Loucy (cell line): Measurements from ENCODE around the gene PLK3.
A peak's percentile ranks its signal among the peaks of the same experiment; 100 is the strongest.

Experiments used
- H2AFZ ChIP-seq: fragments of 200-600 bp; sonication (generic); 2 replicates; pipeline ENCODE4 v1.6.0; 2016; ENCODE audit warnings: antibody characterized with exemption, mild to moderate bottlenecking, low read length, moderate library complexity
- H3F3A ChIP-seq: fragments of 200-600 bp; 2 replicates; pipeline ENCODE4 v1.6.0; 2016; ENCODE audit warnings: antibody characterized with exemption, low read depth, mild to moderate bottlenecking
- H3K27me3 ChIP-seq: fragments of 200-600 bp; sonication (generic); 2 replicates; pipeline ENCODE4 v1.6.1; 2014; ENCODE audit warnings: low read length, mild to moderate bottlenecking; ENCODE audit not compliant: insufficient read depth, poor library complexity, severe bottlenecking
- H3K36me3 ChIP-seq: fragments of 200-600 bp; sonication (generic); 2 replicates; pipeline ENCODE4 v1.6.1; 2016; ENCODE audit warnings: low read length; ENCODE audit not compliant: insufficient read depth
- H3K4me1 ChIP-seq: fragments of 200-600 bp; sonication (generic); 2 replicates; pipeline ENCODE4 v1.5.1; 2014; ENCODE audit warnings: low read length, mild to moderate bottlenecking; ENCODE audit not compliant: insufficient read depth, poor library complexity, severe bottlenecking
- H3K4me2 ChIP-seq: fragments of 200-600 bp; sonication (generic); 2 replicates; pipeline ENCODE4 v1.6.0; 2014; ENCODE audit warnings: antibody characterized with exemption, low read length, low read depth, mild to moderate bottlenecking; ENCODE audit not compliant: poor library complexity, severe bottlenecking
- H3K4me3 ChIP-seq: fragments of 200-600 bp; sonication (generic); 2 replicates; pipeline ENCODE4 v1.5.1; 2014; ENCODE audit warnings: low read length, mild to moderate bottlenecking, mixed read lengths; ENCODE audit not compliant: poor library complexity, severe bottlenecking
- H3K79me2 ChIP-seq: fragments of 200-600 bp; sonication (generic); 2 replicates; pipeline ENCODE4 v1.6.1; 2014; ENCODE audit warnings: low read length; ENCODE audit not compliant: insufficient read depth
- H3K9ac ChIP-seq: fragments of 200-600 bp; sonication (generic); 2 replicates; pipeline ENCODE4 v1.6.0; 2014; ENCODE audit warnings: mild to moderate bottlenecking, low read depth, low read length, moderate library complexity; ENCODE audit not compliant: poor library complexity, severe bottlenecking
- H3K9me2 ChIP-seq: fragments of 200-600 bp; sonication (generic); replicated peaks from 2 replicates; pipeline ENCODE4 v1.6.1; 2016; ENCODE audit warnings: low read depth, low read length, mixed read lengths
- H3K9me3 ChIP-seq: fragments of 200-600 bp; sonication (generic); 2 replicates; pipeline ENCODE4 v1.6.1; 2014; ENCODE audit warnings: mild to moderate bottlenecking, antibody characterized with exemption, low read length, low read depth; ENCODE audit not compliant: insufficient read depth
- H4K20me1 ChIP-seq: fragments of 200-600 bp; sonication (generic); 2 replicates; pipeline ENCODE4 v1.6.0; 2014; ENCODE audit warnings: antibody characterized with exemption, low read length, mild to moderate bottlenecking; ENCODE audit not compliant: insufficient read depth, poor library complexity, severe bottlenecking
- EZH2phosphoT487 ChIP-seq: fragments of 200-600 bp; IDR thresholded peaks from 2 replicates; pipeline ENCODE4 v1.6.1; 2018; ENCODE audit warnings: antibody characterized with exemption, mild to moderate bottlenecking, moderate library complexity, borderline replicate concordance
- TF ChIP-seq, protein P1 (sequence below): fragments of 200-600 bp; sonication (generic); conservative IDR thresholded peaks from 2 replicates; pipeline ENCODE4 v1.5.1; 2014; ENCODE audit warnings: mild to moderate bottlenecking, antibody characterized with exemption, low read length

PLK3 gene

DNA sequence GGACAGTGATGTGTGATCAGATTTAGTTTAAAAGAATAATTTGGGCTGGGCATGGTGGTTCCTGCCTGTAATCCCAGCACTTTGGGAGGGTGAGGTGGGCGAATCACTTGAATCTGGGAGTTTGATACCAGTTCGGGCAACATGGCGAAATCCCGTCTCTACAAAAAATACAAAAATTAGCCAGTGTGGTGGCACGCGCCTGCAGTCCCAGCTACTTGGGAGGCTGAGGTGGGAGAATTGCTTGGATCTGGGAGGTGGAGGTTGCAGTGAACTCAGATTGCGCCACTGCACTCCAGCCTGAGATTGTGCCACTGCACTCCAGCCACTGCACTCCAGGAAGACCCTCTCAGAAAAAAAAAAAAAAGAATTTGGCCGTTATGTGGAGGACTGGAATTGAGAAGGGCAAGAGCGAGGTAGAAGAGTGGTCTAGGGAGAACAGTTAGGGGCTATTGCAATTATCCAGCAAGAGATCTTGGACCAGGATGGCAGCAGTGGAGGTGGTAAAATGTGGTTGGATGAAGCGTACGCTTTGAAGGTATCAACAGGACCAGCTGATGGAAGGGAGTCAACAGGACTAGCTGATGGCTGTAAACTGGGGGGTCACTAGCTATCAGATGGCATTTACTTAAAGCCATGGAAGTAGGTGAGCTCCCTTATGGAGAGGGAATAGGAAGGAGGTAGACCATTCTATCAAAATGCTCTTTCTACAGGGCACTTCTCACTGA lies 17.8 kb downstream of the PLK3 start:
- Histone ChIP-seq H3F3A (0 out of 2 replicates have a peak, but pooled peaks cover 2% of the 10 kb centered on the region), H2AFZ (no peak overlapping the region), H3K79me2 (0 out of 2 replicates have a peak, but pooled peaks cover 4% of the 10 kb centered on the region), H3K36me3 (no peaks in the 10 kb centered on the region), H3K4me3 (no peak overlapping the region), H3K4me2 (no peak overlapping the region), H4K20me1 (no peaks in the 10 kb centered on the region), H3K27me3 (no peaks in the 10 kb centered on the region), H3K9me2 (no peaks in the 10 kb centered on the region), H3K4me1 (peaks cover 9% of the 10 kb centered on the region), H3K9me3 (no peaks in the 10 kb centered on the region), H3K9ac (no peak overlapping the region)
- TF ChIP-seq, protein P1, sequence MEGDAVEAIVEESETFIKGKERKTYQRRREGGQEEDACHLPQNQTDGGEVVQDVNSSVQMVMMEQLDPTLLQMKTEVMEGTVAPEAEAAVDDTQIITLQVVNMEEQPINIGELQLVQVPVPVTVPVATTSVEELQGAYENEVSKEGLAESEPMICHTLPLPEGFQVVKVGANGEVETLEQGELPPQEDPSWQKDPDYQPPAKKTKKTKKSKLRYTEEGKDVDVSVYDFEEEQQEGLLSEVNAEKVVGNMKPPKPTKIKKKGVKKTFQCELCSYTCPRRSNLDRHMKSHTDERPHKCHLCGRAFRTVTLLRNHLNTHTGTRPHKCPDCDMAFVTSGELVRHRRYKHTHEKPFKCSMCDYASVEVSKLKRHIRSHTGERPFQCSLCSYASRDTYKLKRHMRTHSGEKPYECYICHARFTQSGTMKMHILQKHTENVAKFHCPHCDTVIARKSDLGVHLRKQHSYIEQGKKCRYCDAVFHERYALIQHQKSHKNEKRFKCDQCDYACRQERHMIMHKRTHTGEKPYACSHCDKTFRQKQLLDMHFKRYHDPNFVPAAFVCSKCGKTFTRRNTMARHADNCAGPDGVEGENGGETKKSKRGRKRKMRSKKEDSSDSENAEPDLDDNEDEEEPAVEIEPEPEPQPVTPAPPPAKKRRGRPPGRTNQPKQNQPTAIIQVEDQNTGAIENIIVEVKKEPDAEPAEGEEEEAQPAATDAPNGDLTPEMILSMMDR: no peak
- no peak for TF ChIP-seq EZH2phosphoT487

DNA sequence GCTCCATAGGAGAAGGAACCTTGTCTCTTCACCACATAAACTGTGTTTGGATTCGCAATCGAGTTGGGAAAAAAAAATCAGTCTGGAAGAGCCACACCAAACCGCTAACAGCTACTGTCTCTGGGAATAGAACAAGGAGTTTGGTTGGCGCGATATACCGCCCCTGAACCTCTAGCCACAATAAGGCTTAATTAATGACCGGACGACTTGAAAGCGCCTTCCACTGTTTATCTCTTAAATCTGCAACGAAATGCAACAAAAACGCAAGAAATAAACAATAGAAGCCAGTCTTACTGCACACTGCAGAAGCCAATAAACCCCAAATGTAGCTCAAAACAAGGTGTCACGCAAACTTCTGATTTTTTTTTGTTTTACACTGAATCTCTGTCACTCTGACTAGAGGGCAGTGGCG lies 19.0 kb downstream of the PLK3 start:
- Histone ChIP-seq H3K9me2 (no peaks in the 10 kb centered on the region), H3K4me1 (peaks cover 6% of the 10 kb centered on the region), H3K9ac (peak overlapping the region; percentile 65), H3K79me2 (0 out of 2 replicates have a peak, but pooled peaks cover 4% of the 10 kb centered on the region), H4K20me1 (no peaks in the 10 kb centered on the region), H3K4me2 (peak overlapping the region; percentile 75), H3K9me3 (no peaks in the 10 kb centered on the region), H3K36me3 (no peaks in the 10 kb centered on the region), H3K4me3 (peak overlapping the region; percentile 62), H3F3A (0 out of 2 replicates have a peak, but pooled peaks cover 2% of the 10 kb centered on the region), H3K27me3 (no peaks in the 10 kb centered on the region), H2AFZ (peak overlapping the region; percentile 86)
- TF ChIP-seq, protein P1: peak; percentile 32; the same call in 1 of the 2 replicates
- no peak for TF ChIP-seq EZH2phosphoT487

DNA sequence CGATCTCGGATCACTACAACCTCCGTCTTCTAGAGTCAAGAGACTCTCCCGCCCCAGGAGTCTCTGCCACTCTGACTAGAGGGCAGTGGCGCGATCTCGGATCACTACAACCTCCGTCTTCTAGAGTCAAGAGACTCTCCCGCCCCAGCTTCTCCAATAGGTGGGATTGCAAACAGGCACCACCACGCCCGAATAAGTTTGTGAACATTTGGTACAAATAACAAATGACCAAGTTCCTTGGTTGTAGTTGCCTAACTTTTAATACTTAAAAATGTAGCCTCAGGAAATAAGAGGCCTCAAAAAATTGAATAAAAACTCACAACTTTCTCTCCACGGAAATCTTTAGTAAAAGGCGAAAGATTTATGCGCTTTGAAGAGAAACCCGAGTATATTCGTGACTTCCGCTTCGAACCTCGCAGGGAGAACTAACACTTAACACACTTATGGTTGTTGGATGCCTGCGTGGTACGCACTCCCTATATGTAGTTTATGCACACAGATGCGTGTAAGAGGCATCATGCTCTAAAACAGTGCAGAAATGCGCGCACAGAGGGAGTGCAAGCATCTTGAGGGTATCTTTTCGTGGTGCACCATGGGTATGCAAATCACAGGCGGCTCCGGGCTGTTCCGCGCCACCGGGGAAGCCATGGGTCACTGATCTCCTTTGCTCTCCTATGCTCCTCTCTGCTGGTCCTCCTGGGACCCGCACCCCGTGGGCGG lies 19.6 kb downstream of the PLK3 start:
- H3K4me1 ChIP-seq: peaks cover 5% of the 10 kb centered on the region
- peak overlapping the region; percentile 65 for H3K9ac ChIP-seq
- no peaks in the 10 kb centered on the region for H3K9me3 ChIP-seq
- no peaks in the 10 kb centered on the region for H3K9me2 ChIP-seq
- H3F3A ChIP-seq: 0 out of 2 replicates have a peak, but pooled peaks cover 2% of the 10 kb centered on the region
- H4K20me1 ChIP-seq: no peaks in the 10 kb centered on the region
- no peaks in the 10 kb centered on the region for H3K27me3 ChIP-seq
- H2AFZ ChIP-seq: peak overlapping the region; percentile 86
- H3K36me3 ChIP-seq: no peaks in the 10 kb centered on the region
- H3K79me2 ChIP-seq: 0 out of 2 replicates have a peak, but pooled peaks cover 3% of the 10 kb centered on the region
- H3K4me3 ChIP-seq: peak overlapping the region; percentile 62
- TF ChIP-seq, protein P1: peak; percentile 8; the same call in 1 of the 2 replicates
- TF ChIP-seq EZH2phosphoT487: no peak
- peak overlapping the region; percentile 75 for H3K4me2 ChIP-seq
